ENCODE data around the gene ABHD4. TPM values are rescaled to one million over a fixed set of nuclear protein-coding genes. Genes with fewer than 3 reads are reported as not detected.

The ABHD4 gene
- total and polyA plus RNA-seq, 10 of the 15 experiments (the other 5 are each of a cell fraction or from before 2014, with no cell fraction given) = 5.4 to 28.7 (median 10.8) TPM

- peak; percentile 86 to 91 for TF ChIP-seq IKZF2 (IDR thresholded peaks at IDR 0.05)
- TF ChIP-seq, protein P1, sequence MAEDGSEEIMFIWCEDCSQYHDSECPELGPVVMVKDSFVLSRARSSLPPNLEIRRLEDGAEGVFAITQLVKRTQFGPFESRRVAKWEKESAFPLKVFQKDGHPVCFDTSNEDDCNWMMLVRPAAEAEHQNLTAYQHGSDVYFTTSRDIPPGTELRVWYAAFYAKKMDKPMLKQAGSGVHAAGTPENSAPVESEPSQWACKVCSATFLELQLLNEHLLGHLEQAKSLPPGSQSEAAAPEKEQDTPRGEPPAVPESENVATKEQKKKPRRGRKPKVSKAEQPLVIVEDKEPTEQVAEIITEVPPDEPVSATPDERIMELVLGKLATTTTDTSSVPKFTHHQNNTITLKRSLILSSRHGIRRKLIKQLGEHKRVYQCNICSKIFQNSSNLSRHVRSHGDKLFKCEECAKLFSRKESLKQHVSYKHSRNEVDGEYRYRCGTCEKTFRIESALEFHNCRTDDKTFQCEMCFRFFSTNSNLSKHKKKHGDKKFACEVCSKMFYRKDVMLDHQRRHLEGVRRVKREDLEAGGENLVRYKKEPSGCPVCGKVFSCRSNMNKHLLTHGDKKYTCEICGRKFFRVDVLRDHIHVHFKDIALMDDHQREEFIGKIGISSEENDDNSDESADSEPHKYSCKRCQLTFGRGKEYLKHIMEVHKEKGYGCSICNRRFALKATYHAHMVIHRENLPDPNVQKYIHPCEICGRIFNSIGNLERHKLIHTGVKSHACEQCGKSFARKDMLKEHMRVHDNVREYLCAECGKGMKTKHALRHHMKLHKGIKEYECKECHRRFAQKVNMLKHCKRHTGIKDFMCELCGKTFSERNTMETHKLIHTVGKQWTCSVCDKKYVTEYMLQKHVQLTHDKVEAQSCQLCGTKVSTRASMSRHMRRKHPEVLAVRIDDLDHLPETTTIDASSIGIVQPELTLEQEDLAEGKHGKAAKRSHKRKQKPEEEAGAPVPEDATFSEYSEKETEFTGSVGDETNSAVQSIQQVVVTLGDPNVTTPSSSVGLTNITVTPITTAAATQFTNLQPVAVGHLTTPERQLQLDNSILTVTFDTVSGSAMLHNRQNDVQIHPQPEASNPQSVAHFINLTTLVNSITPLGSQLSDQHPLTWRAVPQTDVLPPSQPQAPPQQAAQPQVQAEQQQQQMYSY (CRISPR knock-in tag; IDR thresholded peaks at IDR 0.05) = no peak
- TF ChIP-seq RCOR1 (conservative IDR thresholded peaks at IDR 0.05; ENCODE audit: low read depth, low read length) = no peak
- TF ChIP-seq, protein P2, sequence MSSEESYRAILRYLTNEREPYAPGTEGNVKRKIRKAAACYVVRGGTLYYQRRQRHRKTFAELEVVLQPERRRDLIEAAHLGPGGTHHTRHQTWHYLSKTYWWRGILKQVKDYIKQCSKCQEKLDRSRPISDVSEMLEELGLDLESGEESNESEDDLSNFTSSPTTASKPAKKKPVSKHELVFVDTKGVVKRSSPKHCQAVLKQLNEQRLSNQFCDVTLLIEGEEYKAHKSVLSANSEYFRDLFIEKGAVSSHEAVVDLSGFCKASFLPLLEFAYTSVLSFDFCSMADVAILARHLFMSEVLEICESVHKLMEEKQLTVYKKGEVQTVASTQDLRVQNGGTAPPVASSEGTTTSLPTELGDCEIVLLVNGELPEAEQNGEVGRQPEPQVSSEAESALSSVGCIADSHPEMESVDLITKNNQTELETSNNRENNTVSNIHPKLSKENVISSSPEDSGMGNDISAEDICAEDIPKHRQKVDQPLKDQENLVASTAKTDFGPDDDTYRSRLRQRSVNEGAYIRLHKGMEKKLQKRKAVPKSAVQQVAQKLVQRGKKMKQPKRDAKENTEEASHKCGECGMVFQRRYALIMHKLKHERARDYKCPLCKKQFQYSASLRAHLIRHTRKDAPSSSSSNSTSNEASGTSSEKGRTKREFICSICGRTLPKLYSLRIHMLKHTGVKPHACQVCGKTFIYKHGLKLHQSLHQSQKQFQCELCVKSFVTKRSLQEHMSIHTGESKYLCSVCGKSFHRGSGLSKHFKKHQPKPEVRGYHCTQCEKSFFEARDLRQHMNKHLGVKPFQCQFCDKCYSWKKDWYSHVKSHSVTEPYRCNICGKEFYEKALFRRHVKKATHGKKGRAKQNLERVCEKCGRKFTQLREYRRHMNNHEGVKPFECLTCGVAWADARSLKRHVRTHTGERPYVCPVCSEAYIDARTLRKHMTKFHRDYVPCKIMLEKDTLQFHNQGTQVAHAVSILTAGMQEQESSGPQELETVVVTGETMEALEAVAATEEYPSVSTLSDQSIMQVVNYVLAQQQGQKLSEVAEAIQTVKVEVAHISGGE (CRISPR knock-in tag; IDR thresholded peaks at IDR 0.05) = no peak
- TF ChIP-seq YBX1 (IDR thresholded peaks at IDR 0.05) = no peak
These were observed 39.7 kb upstream of the ABHD4 start (continued) for GRCh38 chr14:22558221-22558913.
